Measurements from ENCODE around the gene ANKRD23.
"Not testable (repeated sequence)": the region's sequence is repeated elsewhere in the genome, so short reads cannot be mapped to it uniquely, and the experiment has no call there.

ANKRD23 gene

DNA sequence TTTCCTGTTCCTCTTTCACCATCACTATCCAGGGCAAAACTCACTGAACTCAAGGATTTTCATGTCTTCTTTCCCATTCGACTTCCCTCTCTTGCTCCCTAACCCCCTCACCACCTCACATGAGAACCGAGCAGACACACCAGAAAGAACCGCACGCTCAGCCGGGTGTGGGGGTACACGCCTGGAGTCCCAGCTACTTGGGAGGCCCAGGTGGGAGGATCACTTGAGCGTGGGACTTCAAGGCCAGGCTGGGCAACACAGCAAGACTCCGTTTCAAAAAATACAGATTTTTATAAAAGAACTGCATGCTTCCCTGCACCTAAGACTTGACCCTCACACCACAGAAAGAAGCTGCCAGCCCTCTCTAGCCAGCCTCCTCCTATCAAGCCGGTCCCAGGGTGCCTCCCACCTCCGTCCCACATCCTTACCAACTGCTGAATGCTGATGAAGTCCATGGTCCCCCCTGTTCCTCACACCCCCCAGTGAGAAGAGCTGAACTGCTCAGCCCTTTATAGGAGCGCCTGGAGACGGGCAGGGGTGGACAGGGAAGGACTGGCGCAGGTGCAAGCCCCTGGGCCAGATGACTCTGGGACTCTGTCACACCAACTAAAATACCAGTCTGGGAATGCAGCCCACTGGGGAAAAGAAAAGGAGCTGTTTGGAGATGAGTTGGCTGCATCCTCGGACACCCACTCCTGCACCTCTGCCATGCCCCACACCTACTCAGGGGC is at the start of gene ANKRD23:
ANKRD23 (minus strand) TSS at position 484 of the 731 bp plus-strand sequence; CDS start at position 455, 29 bp downstream.
- no peak for DNase-seq

GRCh38 chr2:96891591-96892333 is 47.9 kb upstream of the ANKRD23 start:
- DNase-seq: no peak

GRCh38 chr2:96890726-96891385 is 47.0 kb upstream of the ANKRD23 start:
- DNase-seq: no peak

GRCh38 chr2:96890252-96890651 is 46.4 kb upstream of the ANKRD23 start:
- no peak for DNase-seq

DNA sequence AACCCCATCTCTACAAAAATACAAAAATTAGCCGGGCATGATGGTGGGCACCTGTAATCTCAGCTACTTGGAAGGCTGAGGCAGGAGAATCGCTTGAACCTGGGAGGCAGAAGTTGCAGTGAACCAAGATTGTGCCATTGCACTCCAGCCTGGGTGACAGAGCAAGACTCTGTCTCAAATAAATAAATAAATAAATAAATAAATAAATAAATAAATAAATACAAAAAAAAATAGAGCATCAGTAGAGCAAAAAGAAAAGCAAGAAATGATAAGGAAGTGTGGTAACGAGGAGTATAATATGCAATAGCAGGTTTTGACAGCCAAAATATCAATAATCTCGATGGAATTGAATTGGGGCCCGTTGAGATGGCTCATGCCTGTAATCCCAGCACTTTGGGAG is 45.7 kb upstream of the ANKRD23 start:
- DNase-seq: not testable (repeated sequence)

- no peak for DNase-seq
These were observed 44.5 kb upstream of the ANKRD23 start for GRCh38 chr2:96888072-96889011.

GRCh38 chr2:96887493-96888012 is 43.7 kb upstream of the ANKRD23 start:
- DNase-seq: no peak

- DNase-seq: no peak
These were observed 41.9 kb upstream of the ANKRD23 start for GRCh38 chr2:96885432-96886347.

DNA sequence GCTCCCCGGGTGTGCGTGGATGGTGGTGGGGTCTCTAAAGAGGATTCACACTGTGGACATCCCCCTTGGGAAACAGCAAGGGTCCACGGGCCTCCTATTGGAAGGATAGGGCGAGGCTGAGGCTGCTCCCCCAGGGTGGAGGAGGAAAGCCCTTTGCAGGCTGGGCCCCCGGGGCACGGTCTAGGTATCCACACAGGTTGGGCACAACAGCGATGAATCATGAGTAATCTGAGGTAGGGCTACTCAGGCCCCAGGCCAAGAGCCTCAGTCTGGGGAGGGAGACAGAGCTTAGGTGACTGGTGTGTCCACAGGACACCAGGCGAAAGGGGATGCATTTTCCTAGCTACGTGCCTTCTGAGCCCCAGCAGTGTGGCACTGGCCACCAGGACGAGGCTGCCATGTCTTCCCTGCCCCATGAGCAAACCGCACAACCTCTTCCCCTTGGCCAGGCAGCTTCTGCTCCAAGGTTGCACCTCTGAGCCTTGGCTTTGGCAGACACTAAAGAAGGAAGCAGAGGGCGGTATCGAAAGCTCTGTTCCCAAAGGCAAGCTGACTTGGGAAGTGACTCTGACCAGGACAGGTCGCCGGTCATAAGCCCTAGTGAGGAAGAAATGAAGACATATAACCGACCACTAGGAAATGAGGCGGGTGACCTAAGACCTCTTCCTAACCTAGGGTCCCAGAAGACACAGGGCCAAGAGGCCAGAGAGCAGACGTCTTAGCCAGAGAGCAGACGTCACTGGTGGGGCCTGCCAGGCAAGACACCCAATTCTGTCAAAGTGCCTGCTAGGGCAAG is 40.7 kb upstream of the ANKRD23 start:
- no peak for DNase-seq

DNA sequence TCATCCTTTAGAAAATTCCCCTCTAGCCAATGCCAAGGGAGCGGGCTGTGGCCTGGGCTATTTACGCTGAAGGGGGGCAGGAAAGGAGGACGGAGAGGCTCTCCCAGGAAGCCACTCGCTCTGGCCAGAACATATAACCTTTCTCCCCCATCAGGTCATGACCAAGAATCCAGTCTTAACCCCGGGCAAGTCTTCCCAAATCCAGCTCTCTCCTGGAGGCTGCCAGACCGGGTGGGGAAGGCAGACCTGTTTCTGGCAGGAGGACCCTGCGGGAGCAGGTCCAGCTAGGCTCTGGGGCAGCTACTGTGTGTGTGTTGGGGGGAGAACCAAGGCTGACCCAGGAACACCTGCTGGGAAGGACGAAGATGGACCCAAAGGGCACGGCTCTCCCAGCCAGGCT is 39.5 kb upstream of the ANKRD23 start:
- no peak for DNase-seq

- DNase-seq: no peak
These were observed 39.1 kb upstream of the ANKRD23 start for GRCh38 chr2:96882906-96883305.

DNA sequence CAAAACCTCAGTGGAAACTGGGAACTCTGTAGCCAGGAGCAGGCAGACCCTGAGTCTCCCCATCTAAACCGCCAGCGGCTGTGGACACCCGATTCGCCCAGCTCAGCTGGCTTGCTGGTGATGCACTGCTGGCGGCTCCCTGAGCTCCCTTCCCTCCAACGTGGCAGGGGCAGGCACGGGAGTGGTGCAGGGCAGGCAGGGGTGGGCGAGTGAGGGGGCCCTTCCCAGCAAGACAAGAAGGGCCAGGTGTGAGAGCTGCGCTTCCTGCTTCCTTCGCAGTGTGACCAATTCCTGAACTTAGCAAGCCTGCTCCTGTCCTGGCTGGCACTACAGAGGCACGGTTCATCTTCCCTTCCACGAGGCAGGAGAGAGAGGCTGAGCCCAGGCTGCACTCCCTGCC is 38.4 kb upstream of the ANKRD23 start:
- DNase-seq: no peak

DNA sequence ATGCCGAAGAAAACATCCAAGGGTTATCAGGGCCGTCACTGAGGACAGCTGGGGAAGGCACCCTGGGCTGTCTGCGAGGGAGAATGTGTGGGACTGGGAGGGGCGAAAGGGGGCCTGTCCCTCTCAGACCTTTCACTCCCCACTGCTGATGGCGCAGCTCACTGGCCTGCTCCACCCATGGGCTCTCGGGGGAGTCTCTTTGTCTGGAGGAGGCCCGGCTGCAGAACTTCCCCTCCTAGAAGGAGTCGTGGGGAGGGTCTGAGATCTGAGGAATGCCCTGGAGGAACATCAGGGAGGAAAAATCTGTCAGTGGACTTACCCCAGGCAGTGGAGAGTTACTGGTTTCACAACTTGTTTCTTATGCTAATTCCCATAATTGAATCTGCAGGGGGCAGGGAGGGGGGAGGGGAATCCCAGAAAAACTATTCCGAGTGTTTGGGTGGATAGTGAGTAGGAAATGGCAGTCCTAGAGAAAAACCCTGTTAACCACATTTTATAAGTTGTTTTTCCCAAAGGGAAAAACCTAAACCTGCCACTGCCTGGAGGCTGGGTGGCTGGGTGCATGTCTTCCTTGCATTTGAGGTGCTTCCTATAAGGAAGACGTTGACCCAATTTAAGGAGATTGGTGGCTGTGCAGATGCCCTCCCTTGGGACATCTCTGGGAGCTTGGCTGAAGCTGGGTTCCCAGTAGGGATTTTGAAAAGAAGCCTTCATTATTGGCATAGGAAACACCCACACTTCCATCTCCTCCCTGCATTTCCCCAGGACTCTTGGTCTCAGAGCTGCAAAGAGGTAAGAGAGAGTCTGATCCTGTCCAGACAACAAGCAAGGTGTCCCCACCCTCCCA is 37.8 kb upstream of the ANKRD23 start:
- no peak for DNase-seq

DNA sequence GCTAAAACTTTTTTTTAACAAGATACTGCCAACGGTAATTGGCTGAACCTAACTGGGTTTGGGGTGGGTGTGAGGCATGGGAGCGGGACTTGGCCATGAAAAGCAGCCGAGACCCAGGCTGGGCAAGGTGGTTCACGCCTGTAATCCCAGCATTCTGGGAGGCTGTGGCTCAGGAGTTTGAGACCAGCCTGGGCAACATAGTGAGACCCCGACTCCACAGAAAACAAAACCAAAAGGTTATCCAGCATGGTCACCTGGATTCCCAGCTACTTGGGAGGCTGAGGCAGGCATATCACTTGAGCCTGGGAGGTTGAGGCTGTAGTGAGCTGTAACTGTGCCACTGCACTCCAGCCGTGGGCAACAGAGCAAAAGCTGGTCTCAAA is 37.1 kb upstream of the ANKRD23 start:
- no peak for DNase-seq

DNA sequence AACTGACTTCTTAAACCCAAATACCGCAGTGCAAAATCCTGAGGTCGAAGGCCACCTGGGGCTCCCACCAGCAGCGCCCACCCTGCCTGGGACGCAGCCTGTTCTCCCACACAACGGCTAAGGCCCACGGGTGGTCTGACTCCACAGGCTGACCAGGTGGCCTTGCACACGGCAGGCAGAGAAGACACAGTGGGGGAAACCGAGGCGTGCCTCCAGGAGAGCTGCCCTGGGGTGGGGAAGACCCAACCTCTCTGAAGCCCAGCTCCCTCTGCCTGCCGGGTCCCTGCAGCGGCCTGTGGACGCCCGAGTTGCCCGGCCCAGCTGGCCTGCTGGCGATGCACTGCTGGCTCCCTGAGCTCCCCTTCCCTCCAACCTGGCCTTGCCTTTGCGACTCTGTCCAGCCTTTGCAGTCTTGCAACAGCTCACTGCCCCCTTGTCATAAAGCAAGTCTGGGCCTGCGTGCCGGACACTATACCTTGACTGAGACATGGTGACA is 35.8 kb upstream of the ANKRD23 start:
- no peak for DNase-seq

DNA sequence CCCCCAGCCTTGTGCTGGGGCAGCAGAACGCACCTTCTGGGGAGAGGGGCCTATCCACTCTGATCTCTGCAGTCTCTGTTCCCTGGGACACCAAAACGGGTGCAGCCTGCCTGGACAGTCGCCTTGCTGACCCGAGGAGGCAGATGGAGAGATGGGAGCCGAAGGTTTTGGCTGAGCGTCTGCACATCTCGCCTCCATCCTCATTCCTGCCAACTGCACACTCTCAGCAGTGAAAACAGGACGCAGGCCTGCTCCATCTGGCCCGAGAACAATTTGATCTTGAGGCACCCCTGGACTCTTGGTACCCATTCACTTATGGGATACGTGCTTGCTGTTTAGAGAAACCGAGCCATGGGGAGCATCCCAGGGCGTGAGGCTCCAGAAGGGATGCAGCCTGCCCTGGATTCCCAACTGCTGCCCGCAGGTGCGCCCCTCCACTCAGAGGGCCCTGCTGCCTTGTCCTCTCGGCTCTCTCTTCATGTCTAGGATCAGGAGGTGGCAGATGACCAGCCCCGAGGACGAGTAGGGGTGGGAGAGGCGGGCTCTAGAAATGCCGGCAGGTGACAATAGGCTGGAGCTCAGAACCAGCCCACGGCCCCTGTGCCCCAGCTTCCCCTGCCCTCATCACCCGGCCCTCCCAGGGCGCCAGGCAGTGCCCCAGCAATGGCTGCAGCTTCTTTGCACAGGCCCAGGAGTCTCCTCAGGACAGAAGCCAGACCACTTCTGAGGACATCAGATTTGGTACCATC is 35.1 kb upstream of the ANKRD23 start:
- no peak for DNase-seq

GRCh38 chr2:96878171-96878570 is 34.4 kb upstream of the ANKRD23 start:
- DNase-seq: no peak

GRCh38 chr2:96877631-96878092 is 33.8 kb upstream of the ANKRD23 start:
- DNase-seq: no peak
